ENCODE data around the gene GCSH. TPM values are rescaled to one million over a fixed set of nuclear protein-coding genes. Genes with fewer than 3 reads are reported as not detected.

GCSH gene
- total and polyA plus RNA-seq, 2 of the 13 experiments (the other 11 are each of a cell fraction or from before 2014, with no cell fraction given), result 35.9 to 103 TPM

GRCh38 chr16:81094771-81095251 is 1.4 kb downstream of the GCSH start (continued):
- TF ChIP-seq ZNF318 (CRISPR knock-in tag; IDR thresholded peaks at IDR 0.05), result no peak
- TF ChIP-seq ZNF878 (CRISPR knock-in tag; IDR thresholded peaks at IDR 0.05), result no peak

GRCh38 chr16:81088836-81089235 is 7.4 kb downstream of the GCSH start:
- H3K4me1 ChIP-seq (ENCODE audit: insufficient read depth, low read length), result peaks cover 33% of the 10 kb centered on the region
- ChIA-PET POLR2A (interaction anchor here (2.5 kb wide), 1 partner anchor 12 kb away, joined by 11 read pairs; the partner anchor contains the start of gene C16orf46), CTCF (ENCODE audit: low intra/inter-chr PET ratio, low total read pairs) (no interaction called here)
- in situ Hi-C loops (cut with HindIII; ENCODE audit: extremely low pct_ligation_motif_present, low pct_unique_long_range_greater_than_20kb) (no loop called here), intact Hi-C loops (cut with micrococcal nuclease; ENCODE audit: unreplicated experiment) (no loop called here)
- H3K4me3 ChIP-seq (replicated peaks in 1 of 3; ENCODE audit: insufficient read depth in 1 of 3, low read depth in 2 of 3, low read length in 3 of 3), result no peak overlapping the region
- H3K36me3 ChIP-seq (replicated peaks in 1 of 2; ENCODE audit: control insufficient read depth in 1 of 2, insufficient read depth in 2 of 2, low read length in 2 of 2), result peaks cover 10 to 50% of the 10 kb centered on the region in 2 experiments
- H3K9me3 ChIP-seq (ENCODE audit: low read length), result no peaks in the 10 kb centered on the region
- no peak overlapping the region for H3K9ac ChIP-seq (ENCODE audit: insufficient read depth, low read depth, low read length)
- WGBS (ENCODE audit: low lambda C conversion rate), result 94% methylated on average over 5 of the region's 5 CpGs
- H2AFZ ChIP-seq (ENCODE audit: low read length), result no peak overlapping the region
- no peaks in the 10 kb centered on the region for H4K20me1 ChIP-seq (ENCODE audit: insufficient read depth, low read length)
- ATAC-seq (no peak), DNase-seq (ENCODE audit: low spot score) (no peak), FAIRE-seq (no peak)
- no peak for TF ChIP-seq BRCA1 (CRISPR knock-in tag; IDR thresholded peaks at IDR 0.05)
- no peak for TF ChIP-seq ZNF7 (CRISPR knock-in tag; IDR thresholded peaks at IDR 0.05)
- TF ChIP-seq MYPOP (CRISPR knock-in tag; IDR thresholded peaks at IDR 0.05), result no peak
- TF ChIP-seq HHEX (CRISPR knock-in tag; IDR thresholded peaks at IDR 0.05), result no peak
- TF ChIP-seq REPIN1 (CRISPR knock-in tag; IDR thresholded peaks at IDR 0.05; ENCODE audit: borderline replicate concordance, low read depth), result no peak
- no peak for TF ChIP-seq ZNF556 (CRISPR knock-in tag; IDR thresholded peaks at IDR 0.05; ENCODE audit: borderline replicate concordance)
- no peak for TF ChIP-seq ZNF230 (CRISPR knock-in tag; IDR thresholded peaks at IDR 0.05)
- TF ChIP-seq ZKSCAN1 (IDR thresholded peaks at IDR 0.05; ENCODE audit: low read length), result no peak
- TF ChIP-seq E2F2 (CRISPR knock-in tag; IDR thresholded peaks at IDR 0.05; ENCODE audit: borderline replicate concordance), result no peak
- no peak for TF ChIP-seq MBD4 (IDR thresholded peaks at IDR 0.05; ENCODE audit: borderline replicate concordance, low read length)
- no peak for TF ChIP-seq DPF2 (CRISPR knock-in tag; IDR thresholded peaks at IDR 0.05; ENCODE audit: borderline replicate concordance, low read depth)
- no peak for TF ChIP-seq ZFP37 (CRISPR knock-in tag; IDR thresholded peaks at IDR 0.05; ENCODE audit: borderline replicate concordance)
- H3K4me2 ChIP-seq (ENCODE audit: low read depth, low read length), result no peak overlapping the region
- H3K27ac ChIP-seq (ENCODE audit: extremely low read length, insufficient read depth, low read length), result no peak overlapping the region
- no peaks in the 10 kb centered on the region for H3K27me3 ChIP-seq (ENCODE audit: control insufficient read depth in 1 of 2, insufficient read depth in 2 of 2, low read length in 2 of 2)
- peaks cover 68% of the 10 kb centered on the region for H3K79me2 ChIP-seq (ENCODE audit: insufficient read depth, low read length)
- no TSS peak for BruUV-seq (replicated peaks)
